Activated naive CD4-positive, alpha-beta T cell treated with anti-CD3 and anti-CD28 coated beads, Interleukin-2, amount 10 ng/mL, durations not matched to agents 7 days and 5 days (primary cell): ENCODE results near the gene FBXL7.

Source experiments
- CTCF ChIA-PET: fragments of 350-600 bp; sonication (Branson Sonifier 250); formaldehyde crosslinking; loops from one replicate; lab custom pipeline; 2021; ENCODE audit warnings: antibody characterized with exemption; lab: Charles Lee
- DNase-seq: peaks from one replicate; pipeline ENCODE4 v3.0.0-alpha.2; 2020
- H3K27ac Mint-ChIP-seq: one replicate; pipeline ENCODE4 v1.8.0; 2021; ENCODE audit warnings: mild to moderate bottlenecking, moderate library complexity, mixed read lengths
- H3K27me3 Mint-ChIP-seq: one replicate; pipeline ENCODE4 v1.8.0; 2021; ENCODE audit warnings: mild to moderate bottlenecking, mixed read lengths
- H3K36me3 Mint-ChIP-seq: one replicate; pipeline ENCODE4 v1.8.0; 2021; ENCODE audit warnings: mixed read lengths
- H3K4me1 Mint-ChIP-seq: one replicate; pipeline ENCODE4 v1.8.0; 2021; ENCODE audit warnings: mixed read lengths
- H3K4me3 Mint-ChIP-seq: one replicate; pipeline ENCODE4 v1.8.0; 2021; ENCODE audit warnings: mild to moderate bottlenecking, moderate library complexity, mixed read lengths
- H3K9me3 Mint-ChIP-seq: one replicate; pipeline ENCODE4 v1.8.0; 2021; ENCODE audit warnings: mixed read lengths

The FBXL7 gene

DNA sequence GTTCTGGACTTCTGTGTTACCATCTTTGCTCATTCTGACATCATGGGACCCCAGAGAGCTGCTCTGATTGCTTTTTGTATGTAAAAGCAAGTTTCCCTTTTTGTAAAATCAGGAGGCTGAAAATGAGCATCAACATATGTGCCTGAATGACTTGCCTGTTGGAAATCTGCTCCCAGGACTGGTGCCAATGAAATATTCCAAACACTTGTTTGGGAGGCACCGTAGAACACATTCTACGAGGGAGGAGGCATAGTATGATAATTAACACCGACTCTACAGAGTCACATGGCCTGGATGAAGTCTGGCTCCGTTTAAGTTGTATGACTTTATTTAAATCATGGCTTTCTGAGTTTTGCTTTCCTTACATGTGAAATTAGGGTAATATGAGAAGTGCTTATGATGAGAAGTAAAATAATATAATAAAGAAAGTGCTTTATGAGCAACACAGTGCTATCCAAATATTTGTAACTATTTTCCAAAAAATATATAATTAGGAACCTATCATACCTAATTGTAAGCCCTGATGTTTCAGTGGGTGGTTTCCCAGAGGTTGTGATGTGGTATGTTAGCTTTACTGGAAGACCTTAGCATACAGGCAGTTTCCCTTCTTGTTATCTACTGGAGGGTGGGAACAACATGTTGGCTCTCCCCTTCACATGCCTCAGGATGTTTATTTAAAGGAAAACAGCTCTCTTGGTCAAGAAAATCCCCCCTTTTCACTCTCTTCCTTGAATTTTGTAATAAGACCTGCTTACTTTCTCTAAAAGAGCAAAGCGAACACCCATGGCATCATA lies 238.1 kb downstream of the FBXL7 start:
- CTCF ChIA-PET, result no interaction called here
- no peaks in the 10 kb centered on the region for H3K4me1 Mint-ChIP-seq
- no peak overlapping the region for H3K27ac Mint-ChIP-seq
- H3K36me3 Mint-ChIP-seq, result no peaks in the 10 kb centered on the region
- no peak overlapping the region for H3K4me3 Mint-ChIP-seq
- H3K9me3 Mint-ChIP-seq, result peaks cover 15% of the 10 kb centered on the region
- H3K27me3 Mint-ChIP-seq, result no peaks in the 10 kb centered on the region
- no peak for DNase-seq

DNA sequence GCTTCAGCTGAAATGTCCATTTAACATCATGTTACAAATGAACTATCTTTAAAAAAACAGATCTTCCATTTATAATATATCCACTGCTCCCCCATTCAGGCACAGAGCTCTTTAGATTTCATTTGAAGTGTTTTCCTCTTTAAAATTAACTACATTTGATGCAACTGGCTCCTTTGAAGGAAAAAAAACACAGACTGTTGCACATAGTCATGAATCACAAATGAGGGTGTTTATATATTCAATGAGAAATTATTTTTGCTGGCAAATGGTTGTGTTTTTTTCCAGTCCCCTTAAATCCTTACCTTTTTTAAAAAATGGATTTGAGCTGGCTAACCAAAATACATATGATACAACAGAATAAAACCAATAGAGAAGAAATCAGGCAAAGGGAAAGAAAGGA lies 240.4 kb downstream of the FBXL7 start:
- Mint-ChIP-seq H3K4me3 (no peak overlapping the region), H3K4me1 (no peaks in the 10 kb centered on the region), H3K36me3 (no peaks in the 10 kb centered on the region), H3K27me3 (no peaks in the 10 kb centered on the region), H3K27ac (no peak overlapping the region), H3K9me3 (peaks cover 15% of the 10 kb centered on the region)
- CTCF ChIA-PET, result no interaction called here
- DNase-seq, result no peak

DNA sequence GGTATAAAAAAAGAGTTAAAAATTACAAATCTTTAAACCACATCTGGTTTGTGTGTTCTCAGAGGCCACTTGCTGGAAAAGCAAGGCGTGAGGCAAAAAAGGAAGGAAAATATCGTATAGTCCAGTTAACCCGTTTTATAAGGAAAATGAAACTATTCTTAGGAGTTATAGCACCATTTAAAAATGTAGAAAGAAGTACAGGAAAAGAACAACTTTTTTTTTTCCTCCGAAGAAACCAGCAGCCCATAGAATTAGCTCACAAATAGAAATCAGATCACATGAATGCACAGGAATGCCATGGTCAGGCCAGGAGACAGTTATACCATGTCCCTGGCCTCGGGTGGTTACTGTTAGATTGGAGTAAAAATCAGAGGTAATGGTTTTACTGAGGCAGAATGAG lies 241.6 kb downstream of the FBXL7 start:
- no peak overlapping the region for H3K4me3 Mint-ChIP-seq
- H3K4me1 Mint-ChIP-seq, result no peaks in the 10 kb centered on the region
- H3K27ac Mint-ChIP-seq, result no peak overlapping the region
- CTCF ChIA-PET, result no interaction called here
- no peaks in the 10 kb centered on the region for H3K27me3 Mint-ChIP-seq
- H3K36me3 Mint-ChIP-seq, result no peaks in the 10 kb centered on the region
- peaks cover 13% of the 10 kb centered on the region for H3K9me3 Mint-ChIP-seq
- no peak for DNase-seq

DNA sequence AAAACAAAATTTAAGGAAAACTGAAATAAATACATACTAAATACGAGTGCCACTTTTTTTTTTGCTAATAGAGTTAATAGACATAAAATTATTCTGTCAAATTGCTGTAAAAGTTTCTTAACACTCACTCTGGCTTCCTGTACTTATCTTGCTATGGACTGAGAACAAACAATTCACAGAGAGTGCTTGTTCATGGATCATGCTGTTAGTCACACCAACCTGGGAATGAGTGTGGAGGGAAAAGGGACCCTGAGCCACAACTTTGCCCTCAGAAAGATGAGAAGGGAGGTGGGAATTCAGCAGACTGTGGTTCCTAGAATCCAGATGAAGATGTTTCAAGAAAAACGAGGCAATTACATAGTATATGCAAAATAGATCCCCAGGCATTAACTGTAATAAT lies 246.9 kb downstream of the FBXL7 start:
- Mint-ChIP-seq H3K4me1 (no peaks in the 10 kb centered on the region), H3K4me3 (no peak overlapping the region)
- CTCF ChIA-PET, result no interaction called here

GRCh38 chr5:15748266-15748665 lies 248.3 kb downstream of the FBXL7 start:
- Mint-ChIP-seq H3K27ac (no peak overlapping the region), H3K27me3 (no peaks in the 10 kb centered on the region), H3K4me3 (no peak overlapping the region), H3K36me3 (no peaks in the 10 kb centered on the region), H3K4me1 (no peaks in the 10 kb centered on the region), H3K9me3 (peaks cover 9% of the 10 kb centered on the region)
- CTCF ChIA-PET, result no interaction called here
- no peak for DNase-seq

More for the DNA sequence above, 246.9 kb downstream of the FBXL7 start:
- Mint-ChIP-seq H3K27me3 (no peaks in the 10 kb centered on the region), H3K9me3 (peaks cover 13% of the 10 kb centered on the region), H3K36me3 (no peaks in the 10 kb centered on the region), H3K27ac (no peak overlapping the region)
- no peak for DNase-seq

- H3K4me1 Mint-ChIP-seq, result no peaks in the 10 kb centered on the region
- CTCF ChIA-PET, result no interaction called here
- no peaks in the 10 kb centered on the region for H3K27me3 Mint-ChIP-seq
- H3K4me3 Mint-ChIP-seq, result no peak overlapping the region
- peaks cover 3% of the 10 kb centered on the region for H3K9me3 Mint-ChIP-seq
- no peak overlapping the region for H3K27ac Mint-ChIP-seq
- no peaks in the 10 kb centered on the region for H3K36me3 Mint-ChIP-seq
- DNase-seq, result no peak
Measured at GRCh38 chr5:15752663-15753285, 252.8 kb downstream of the FBXL7 start.

GRCh38 chr5:15753752-15754151 lies 253.8 kb downstream of the FBXL7 start:
- no peak overlapping the region for H3K4me3 Mint-ChIP-seq
- no peaks in the 10 kb centered on the region for H3K36me3 Mint-ChIP-seq
- no peak for DNase-seq
- peaks cover 3% of the 10 kb centered on the region for H3K9me3 Mint-ChIP-seq
- no peak overlapping the region for H3K27ac Mint-ChIP-seq
- no peaks in the 10 kb centered on the region for H3K4me1 Mint-ChIP-seq
- no peaks in the 10 kb centered on the region for H3K27me3 Mint-ChIP-seq
- CTCF ChIA-PET, result no interaction called here

- Mint-ChIP-seq H3K27ac (no peak overlapping the region), H3K27me3 (no peaks in the 10 kb centered on the region), H3K4me3 (no peak overlapping the region), H3K36me3 (no peaks in the 10 kb centered on the region), H3K9me3 (peaks cover 6% of the 10 kb centered on the region), H3K4me1 (no peaks in the 10 kb centered on the region)
- CTCF ChIA-PET, result no interaction called here
- DNase-seq, result no peak
Measured at GRCh38 chr5:15757103-15757502, 257.1 kb downstream of the FBXL7 start.

- Mint-ChIP-seq H3K36me3 (no peaks in the 10 kb centered on the region), H3K27me3 (no peaks in the 10 kb centered on the region), H3K9me3 (peaks cover 6% of the 10 kb centered on the region), H3K4me3 (no peak overlapping the region), H3K27ac (no peak overlapping the region), H3K4me1 (no peaks in the 10 kb centered on the region)
- no peak for DNase-seq
- CTCF ChIA-PET, result no interaction called here
Measured at GRCh38 chr5:15757619-15758018, 257.6 kb downstream of the FBXL7 start.

GRCh38 chr5:15762668-15763067 lies 262.7 kb downstream of the FBXL7 start:
- Mint-ChIP-seq H3K9me3 (peaks cover 8% of the 10 kb centered on the region), H3K27me3 (no peaks in the 10 kb centered on the region), H3K4me3 (no peak overlapping the region), H3K4me1 (no peaks in the 10 kb centered on the region), H3K27ac (no peak overlapping the region), H3K36me3 (no peaks in the 10 kb centered on the region)
- DNase-seq, result no peak
- CTCF ChIA-PET, result no interaction called here

GRCh38 chr5:15763754-15764153 lies 263.8 kb downstream of the FBXL7 start:
- peaks cover 8% of the 10 kb centered on the region for H3K9me3 Mint-ChIP-seq
- H3K4me1 Mint-ChIP-seq, result no peaks in the 10 kb centered on the region
- CTCF ChIA-PET, result no interaction called here
- no peak for DNase-seq
- H3K27me3 Mint-ChIP-seq, result no peaks in the 10 kb centered on the region
- no peak overlapping the region for H3K4me3 Mint-ChIP-seq
- no peaks in the 10 kb centered on the region for H3K36me3 Mint-ChIP-seq
- no peak overlapping the region for H3K27ac Mint-ChIP-seq

DNA sequence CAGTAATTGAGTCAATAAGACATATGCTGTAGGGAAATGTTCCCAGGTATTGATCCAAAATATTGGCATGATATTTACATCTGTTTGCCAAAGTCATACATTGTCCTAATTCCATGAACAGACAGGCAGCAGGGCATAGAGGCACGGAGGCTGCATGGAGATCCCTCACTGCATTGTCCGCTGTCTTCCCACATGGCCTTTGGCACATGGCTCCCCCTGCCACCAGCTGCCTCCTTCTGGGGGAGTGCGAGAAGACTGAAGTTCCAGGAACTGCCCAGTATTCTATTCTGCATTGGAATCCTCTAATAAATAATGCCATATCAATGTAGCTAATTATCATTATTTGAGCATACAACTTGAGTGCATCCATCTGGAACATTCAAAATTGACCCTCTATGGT lies 269.0 kb downstream of the FBXL7 start:
- no peaks in the 10 kb centered on the region for H3K4me1 Mint-ChIP-seq
- peaks cover 6% of the 10 kb centered on the region for H3K9me3 Mint-ChIP-seq
- H3K27ac Mint-ChIP-seq, result no peak overlapping the region

GRCh38 chr5:15772131-15772530 lies 272.2 kb downstream of the FBXL7 start:
- CTCF ChIA-PET, result no interaction called here
- Mint-ChIP-seq H3K9me3 (peaks cover 8% of the 10 kb centered on the region), H3K27me3 (no peaks in the 10 kb centered on the region), H3K4me1 (no peaks in the 10 kb centered on the region), H3K27ac (no peak overlapping the region), H3K4me3 (no peak overlapping the region), H3K36me3 (no peaks in the 10 kb centered on the region)
- no peak for DNase-seq

More for the DNA sequence above, 269.0 kb downstream of the FBXL7 start:
- no peaks in the 10 kb centered on the region for H3K36me3 Mint-ChIP-seq
- H3K4me3 Mint-ChIP-seq, result no peak overlapping the region
- CTCF ChIA-PET, result no interaction called here
- H3K27me3 Mint-ChIP-seq, result no peaks in the 10 kb centered on the region
- DNase-seq, result no peak

DNA sequence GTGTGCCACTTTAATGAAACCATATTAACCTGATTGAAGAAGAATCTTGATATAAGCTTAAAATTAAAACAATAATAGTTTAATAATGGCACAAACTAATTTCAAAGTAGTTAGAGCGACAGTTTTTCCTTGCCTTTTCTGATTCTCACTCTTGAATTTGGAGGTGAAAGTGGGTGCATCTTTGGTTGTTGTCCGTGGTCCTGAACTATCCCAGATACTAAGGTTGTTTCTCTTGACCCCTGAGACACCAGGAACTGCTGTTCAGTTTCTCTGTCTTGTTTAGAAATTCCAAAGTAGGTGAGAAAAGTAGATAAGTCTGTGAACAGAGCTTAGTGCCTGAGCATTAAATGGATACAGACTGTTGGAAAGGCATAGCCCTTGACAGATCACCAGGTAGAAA lies 274.7 kb downstream of the FBXL7 start:
- no peak overlapping the region for H3K27ac Mint-ChIP-seq
- H3K9me3 Mint-ChIP-seq, result peaks cover 8% of the 10 kb centered on the region
- no peaks in the 10 kb centered on the region for H3K36me3 Mint-ChIP-seq
- no peaks in the 10 kb centered on the region for H3K4me1 Mint-ChIP-seq
- no peak for DNase-seq
- H3K27me3 Mint-ChIP-seq, result no peaks in the 10 kb centered on the region
- CTCF ChIA-PET, result no interaction called here
- H3K4me3 Mint-ChIP-seq, result no peak overlapping the region

GRCh38 chr5:15776346-15776745 lies 276.4 kb downstream of the FBXL7 start:
- peaks cover 4% of the 10 kb centered on the region for H3K9me3 Mint-ChIP-seq

More at GRCh38 chr5:15776346-15776745, 276.4 kb downstream of the FBXL7 start:
- CTCF ChIA-PET, result no interaction called here
- Mint-ChIP-seq H3K27me3 (no peaks in the 10 kb centered on the region), H3K36me3 (no peaks in the 10 kb centered on the region), H3K4me3 (no peak overlapping the region), H3K4me1 (no peaks in the 10 kb centered on the region), H3K27ac (no peak overlapping the region)
- DNase-seq, result no peak
